Endothelial cell of umbilical vein (primary cell): ENCODE data around the gene FOXJ2. TPM values are rescaled to one million over a fixed set of nuclear protein-coding genes. Genes with fewer than 3 reads are reported as not detected.

Experiments
- BruUV-seq: library from RNA; stranded (reverse); fragments of 400-500 nt; replicated peaks from 2 replicates; lab custom pipeline; 2021; lab: Mats Ljungman, UMichigan
- CTCF ChIA-PET: fragments of 300-600, 350-600 bp; sonication (Branson Sonifier 250); formaldehyde crosslinking; loops from one replicate; lab custom pipeline; 2021; ENCODE audit warnings: antibody characterized with exemption, inconsistent platforms; lab: Charles Lee
- POLR2A ChIA-PET: fragments of 300-600, 350-600 bp; sonication (Branson Sonifier 250); formaldehyde crosslinking; loops from one replicate; lab custom pipeline; 2021; ENCODE audit warnings: antibody characterized with exemption, inconsistent platforms; lab: Charles Lee
- DNase-seq: peaks from one replicate; pipeline ENCODE4 v3.0.0-alpha.2; 2011; ENCODE audit warnings: low read depth, low spot score
- FAIRE-seq: peaks from 2 replicates; lab custom pipeline; 2011; peaks lifted over from hg19 to GRCh38; lab: Jason Lieb, UNC
- H2AFZ ChIP-seq: 2 replicates; pipeline ENCODE4 v1.6.0; 2012; ENCODE audit warnings: low read depth, low read length, control low read depth, inconsistent platforms
- H3K27ac ChIP-seq: 2 replicates; pipeline ENCODE4 v1.5.1; 2011; ENCODE audit warnings: low read depth, mild to moderate bottlenecking, control low read depth, low read length, moderate library complexity; ENCODE audit not compliant: insufficient read depth
- H3K27me3 ChIP-seq, 2 experiments: 2 replicates each; pipeline versions ENCODE4 v1.6.0 to v1.6.1; 2011; ENCODE audit warnings: low read length in 2 of 2, mixed read lengths in 1 of 2; ENCODE audit not compliant: control insufficient read depth in 2 of 2, insufficient read depth in 2 of 2
- H3K36me3 ChIP-seq, 2 experiments: 2 replicates in 1 of 2; 3 replicates in 1 of 2; pipeline ENCODE4 v1.5.1; 2011; ENCODE audit warnings: low read length in 2 of 2, mild to moderate bottlenecking in 1 of 2, moderate library complexity in 1 of 2; ENCODE audit not compliant: control insufficient read depth in 2 of 2, insufficient read depth in 2 of 2; ENCODE audit errors: extremely low read depth in 1 of 2
- H3K4me1 ChIP-seq: 3 replicates; pipeline ENCODE4 v1.5.1; 2011; ENCODE audit warnings: mild to moderate bottlenecking, low read length; ENCODE audit not compliant: control insufficient read depth, insufficient read depth; ENCODE audit errors: extremely low read depth
- H3K4me2 ChIP-seq: 2 replicates; pipeline ENCODE4 v1.6.1; 2011; ENCODE audit warnings: low read length, control low read depth, mixed read lengths; ENCODE audit not compliant: insufficient read depth
- H3K4me3 ChIP-seq, 3 experiments: fragments of 200-600 bp in 1 of 3; sonication (generic), shearing (Covaris generic) in 1 of 3; replicated peaks in 1 of 3; 2 replicates each; pipeline ENCODE4 v1.5.1; 2011 to 2016; ENCODE audit warnings: control low read depth in 3 of 3, low read length in 3 of 3, mild to moderate bottlenecking in 2 of 3, inconsistent platforms in 1 of 3, low read depth in 1 of 3, moderate library complexity in 1 of 3; ENCODE audit not compliant: insufficient read depth in 1 of 3
- H3K79me2 ChIP-seq: 2 replicates; pipeline ENCODE4 v1.6.0; 2012; ENCODE audit warnings: low read length, inconsistent platforms; ENCODE audit not compliant: control insufficient read depth, insufficient read depth
- H3K9ac ChIP-seq: replicated peaks from 2 replicates; pipeline ENCODE3; 2011; ENCODE audit warnings: low read length, control low read depth; ENCODE audit not compliant: insufficient read depth; ENCODE audit errors: extremely low read depth
- H3K9me1 ChIP-seq: replicated peaks from 3 replicates; pipeline ENCODE4 v1.6.0; 2011; ENCODE audit warnings: mild to moderate bottlenecking, low read length; ENCODE audit not compliant: control insufficient read depth, insufficient read depth; ENCODE audit errors: extremely low read depth
- H3K9me3 ChIP-seq: replicated peaks from 2 replicates; pipeline ENCODE4 v1.5.1; 2012; ENCODE audit warnings: low read length, inconsistent platforms; ENCODE audit not compliant: control insufficient read depth, insufficient read depth
- H4K20me1 ChIP-seq: replicated peaks from 2 replicates; pipeline ENCODE3; 2011; ENCODE audit warnings: mild to moderate bottlenecking, low read length; ENCODE audit not compliant: control insufficient read depth, insufficient read depth; ENCODE audit errors: extremely low read depth
- CTCF ChIP-seq, 2 donors: IDR thresholded peaks; 1 replicate in 1 of 2; 2 replicates in 1 of 2; pipeline ENCODE4 v1.5.1; 2011; ENCODE audit warnings: low read length in 2 of 2, mild to moderate bottlenecking in 2 of 2, moderate library complexity in 2 of 2, control low read depth in 1 of 2, inconsistent platforms in 1 of 2, low read depth in 1 of 2; ENCODE audit not compliant: insufficient read depth in 1 of 2; ENCODE audit errors: extremely low read depth in 1 of 2
- EZH2 ChIP-seq: IDR thresholded peaks from 2 replicates; pipeline ENCODE4 v1.6.1; 2012; ENCODE audit warnings: borderline replicate concordance, low read depth, mild to moderate bottlenecking, moderate library complexity, low read length, inconsistent platforms; ENCODE audit not compliant: severe bottlenecking
- GATA2 ChIP-seq: IDR thresholded peaks from 2 replicates; pipeline ENCODE4 v1.7.0; 2011; ENCODE audit warnings: low read depth, mild to moderate bottlenecking, moderate library complexity, mixed read lengths, low read length; ENCODE audit not compliant: insufficient read length, insufficient read depth
- POLR2A ChIP-seq: IDR thresholded peaks from 2 replicates; pipeline ENCODE4 v1.6.1; 2012; ENCODE audit warnings: low read depth, mild to moderate bottlenecking, control low read depth, low read length
- dilution Hi-C: fragments of 300-500 bp; cut with MboI; formaldehyde crosslinking; loops from one replicate; pipeline ENCODE4 v1.15.0; 2019; ENCODE audit warnings: low sequenced_read_pairs; ENCODE audit not compliant: extremely low pct_ligation_motif_present
- intact Hi-C: fragments of 100-400 bp; cut with micrococcal nuclease; formaldehyde crosslinking; loops from one replicate; pipeline ENCODE4 v1.10.0; 2022
- polyA plus RNA-seq, 4 experiments: library from polyadenylated mRNA; depleted of rRNA in 3 of 4; stranded (reverse) in 3 of 4; unstranded in 1 of 4; fragments of >200 nt; gene quantifications; 2 replicates each; pipeline versions ENCODE4 v1.2.1 to v1.2.3, GENCODE V29; 2011 to 2012; ENCODE audit warnings: missing spikeins in 1 of 4
- total RNA-seq: library from RNA; stranded (reverse); gene quantifications from 2 replicates; pipeline ENCODE4 v1.2.3, GENCODE V29; 2021

The FOXJ2 gene
- total and polyA plus RNA-seq, 2 donors (not counting 3 experiments of a cell fraction or from before 2014, with no cell fraction given) = 6.2 to 13.9 TPM

DNA sequence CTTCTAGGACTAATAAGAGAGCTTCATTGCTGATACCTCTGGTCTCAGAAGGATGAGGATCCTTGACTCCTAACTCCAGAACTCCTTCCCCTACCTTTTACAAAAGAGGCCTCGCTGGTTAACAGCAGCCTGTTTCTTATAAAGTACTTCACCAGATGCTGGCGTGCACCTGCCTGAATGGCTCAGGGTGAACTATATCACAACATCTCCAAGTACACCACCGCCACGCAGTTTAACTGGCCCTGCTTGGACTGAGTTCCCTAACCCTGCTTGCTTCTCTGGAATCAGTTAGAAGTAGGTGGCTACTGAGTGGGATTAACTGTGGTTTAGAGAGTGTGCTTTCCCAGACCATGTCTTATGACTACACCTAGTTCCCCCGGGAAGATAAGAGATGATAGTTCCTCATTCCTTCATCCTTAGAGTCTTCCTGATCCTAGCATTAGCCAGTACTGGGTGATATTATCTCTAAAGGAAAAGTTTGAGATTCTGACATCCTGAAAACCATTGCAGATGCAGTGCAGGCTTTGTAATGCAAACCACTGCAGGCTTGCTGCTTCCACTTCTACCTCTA lies 3.0 kb downstream of the FOXJ2 start:
- DNase-seq (no peak), FAIRE-seq (peak; percentile 35)
- dilution Hi-C loops (no loop called here), intact Hi-C loops (loop anchor here (2.0 kb wide), 1 partner anchor 31 kb away; the partner anchor contains the start of gene C3AR1)
- Histone ChIP-seq H3K79me2 (peaks cover 10% of the 10 kb centered on the region), H3K4me3 (no peak overlapping the region), H2AFZ (no peak overlapping the region), H3K9ac (no peak overlapping the region), H3K9me3 (no peaks in the 10 kb centered on the region), H3K36me3 (peaks cover 0 to 3% of the 10 kb centered on the region in 2 experiments), H3K9me1 (no peaks in the 10 kb centered on the region), H3K27me3 (no peaks in the 10 kb centered on the region), H3K4me2 (no peak overlapping the region), H3K4me1 (peaks cover 40% of the 10 kb centered on the region), H4K20me1 (no peaks in the 10 kb centered on the region), H3K27ac (no peak overlapping the region)
- ChIA-PET POLR2A (no interaction called here), CTCF (interaction anchor here (0.6 to 3.7 kb wide), 5 partner anchors 10 to 103 kb away, joined by 3 to 15 read pairs (median 7); partner anchors contain the start of gene C3AR1)
- BruUV-seq = no TSS peak
- TF ChIP-seq EZH2 (no peak), GATA2 (peak; percentile 55)

GRCh38 chr12:8036346-8036745 lies 3.8 kb downstream of the FOXJ2 start:
- POLR2A ChIA-PET = no interaction called here
- H3K4me3 ChIP-seq = no peak overlapping the region
- dilution Hi-C loops (no loop called here), intact Hi-C loops (no loop called here)
- peaks cover 10% of the 10 kb centered on the region for H3K79me2 ChIP-seq
- TF ChIP-seq CTCF (IDR thresholded peaks at IDR 0.05; ENCODE audit: extremely low read depth in 1 of 2, insufficient read depth in 1 of 2, low read depth in 1 of 2, low read length in 2 of 2) = no peak
- no peak for TF ChIP-seq POLR2A
- no peak overlapping the region for H2AFZ ChIP-seq
- H4K20me1 ChIP-seq = no peaks in the 10 kb centered on the region
- no peak overlapping the region for H3K27ac ChIP-seq
- H3K4me2 ChIP-seq = no peak overlapping the region
- H3K9ac ChIP-seq = no peak overlapping the region
- CTCF ChIA-PET = interaction anchor here (1.0 to 3.7 kb wide), 3 partner anchors 10 to 103 kb away, joined by 4 to 14 read pairs (median 4); no protein-coding TSS in a partner anchor
- H3K27me3 ChIP-seq = no peaks in the 10 kb centered on the region
- H3K9me1 ChIP-seq = no peaks in the 10 kb centered on the region
- H3K36me3 ChIP-seq = peaks cover 0 to 3% of the 10 kb centered on the region in 2 experiments
- no peaks in the 10 kb centered on the region for H3K9me3 ChIP-seq
- DNase-seq = no peak
- BruUV-seq = no TSS peak
- no peak for FAIRE-seq
- H3K4me1 ChIP-seq = peaks cover 40% of the 10 kb centered on the region
